Stimulated activated naive CD8-positive, alpha-beta T cell treated with anti-CD3 and anti-CD28 coated beads, Interleukin-15, Interleukin-2, amounts not matched to agents 100 ng/mL and 50 ng/mL, for 24 hours (primary cell): ENCODE results near the gene GRIN2A.

ENCODE experiments used
- H3K27ac Mint-ChIP-seq: one replicate; pipeline ENCODE4 v1.8.0; 2021; ENCODE audit warnings: mild to moderate bottlenecking, mixed read lengths
- H3K27me3 Mint-ChIP-seq: one replicate; pipeline ENCODE4 v1.8.0; 2021; ENCODE audit warnings: mixed read lengths
- H3K36me3 Mint-ChIP-seq: one replicate; pipeline ENCODE4 v1.8.0; 2021; ENCODE audit warnings: low read depth, mixed read lengths
- H3K4me1 Mint-ChIP-seq: one replicate; pipeline ENCODE4 v1.8.0; 2021; ENCODE audit warnings: low read depth, mixed read lengths
- H3K4me3 Mint-ChIP-seq: one replicate; pipeline ENCODE4 v1.8.0; 2021; ENCODE audit warnings: mild to moderate bottlenecking, mixed read lengths
- H3K9me3 Mint-ChIP-seq: one replicate; pipeline ENCODE4 v1.8.0; 2021; ENCODE audit warnings: mixed read lengths

GRIN2A gene

GRCh38 chr16:9864461-9864860, 317.8 kb downstream of the GRIN2A start:
- Mint-ChIP-seq H3K27ac (no peak overlapping the region), H3K4me1 (no peaks in the 10 kb centered on the region), H3K27me3 (no peaks in the 10 kb centered on the region), H3K36me3 (no peaks in the 10 kb centered on the region), H3K9me3 (no peaks in the 10 kb centered on the region), H3K4me3 (no peak overlapping the region)

GRCh38 chr16:9862327-9862726, 319.9 kb downstream of the GRIN2A start:
- H3K27ac Mint-ChIP-seq, result no peak overlapping the region
- no peaks in the 10 kb centered on the region for H3K36me3 Mint-ChIP-seq
- H3K9me3 Mint-ChIP-seq, result no peaks in the 10 kb centered on the region
- no peaks in the 10 kb centered on the region for H3K4me1 Mint-ChIP-seq
- H3K4me3 Mint-ChIP-seq, result no peak overlapping the region
- H3K27me3 Mint-ChIP-seq, result no peaks in the 10 kb centered on the region

GRCh38 chr16:9860876-9861275, 321.4 kb downstream of the GRIN2A start:
- Mint-ChIP-seq H3K36me3 (no peaks in the 10 kb centered on the region), H3K27ac (no peak overlapping the region), H3K9me3 (no peaks in the 10 kb centered on the region), H3K27me3 (no peaks in the 10 kb centered on the region), H3K4me3 (no peak overlapping the region), H3K4me1 (no peaks in the 10 kb centered on the region)

GRCh38 chr16:9859701-9860327, 322.4 kb downstream of the GRIN2A start:
- H3K4me3 Mint-ChIP-seq, result no peak overlapping the region
- H3K9me3 Mint-ChIP-seq, result no peaks in the 10 kb centered on the region
- no peaks in the 10 kb centered on the region for H3K27me3 Mint-ChIP-seq
- no peaks in the 10 kb centered on the region for H3K36me3 Mint-ChIP-seq
- H3K4me1 Mint-ChIP-seq, result no peaks in the 10 kb centered on the region
- no peak overlapping the region for H3K27ac Mint-ChIP-seq

GRCh38 chr16:9854675-9855074, 327.6 kb downstream of the GRIN2A start:
- H3K4me1 Mint-ChIP-seq, result no peaks in the 10 kb centered on the region
- H3K9me3 Mint-ChIP-seq, result no peaks in the 10 kb centered on the region
- H3K27me3 Mint-ChIP-seq, result no peaks in the 10 kb centered on the region
- H3K4me3 Mint-ChIP-seq, result no peak overlapping the region
- H3K27ac Mint-ChIP-seq, result no peak overlapping the region
- no peaks in the 10 kb centered on the region for H3K36me3 Mint-ChIP-seq

GRCh38 chr16:9852003-9852402, 330.2 kb downstream of the GRIN2A start:
- no peaks in the 10 kb centered on the region for H3K4me1 Mint-ChIP-seq
- no peak overlapping the region for H3K27ac Mint-ChIP-seq
- H3K27me3 Mint-ChIP-seq, result no peaks in the 10 kb centered on the region
- no peaks in the 10 kb centered on the region for H3K9me3 Mint-ChIP-seq
- H3K4me3 Mint-ChIP-seq, result no peak overlapping the region
- H3K36me3 Mint-ChIP-seq, result no peaks in the 10 kb centered on the region

- H3K36me3 Mint-ChIP-seq, result no peaks in the 10 kb centered on the region
- H3K27me3 Mint-ChIP-seq, result no peaks in the 10 kb centered on the region
- H3K4me1 Mint-ChIP-seq, result no peaks in the 10 kb centered on the region
- H3K9me3 Mint-ChIP-seq, result no peaks in the 10 kb centered on the region
- H3K27ac Mint-ChIP-seq, result no peak overlapping the region
- no peak overlapping the region for H3K4me3 Mint-ChIP-seq
Observed at GRCh38 chr16:9850817-9851216, 331.4 kb downstream of the GRIN2A start.

- no peak overlapping the region for H3K4me3 Mint-ChIP-seq
- H3K9me3 Mint-ChIP-seq, result no peaks in the 10 kb centered on the region
- no peaks in the 10 kb centered on the region for H3K4me1 Mint-ChIP-seq
- H3K27ac Mint-ChIP-seq, result no peak overlapping the region
- H3K27me3 Mint-ChIP-seq, result no peaks in the 10 kb centered on the region
- no peaks in the 10 kb centered on the region for H3K36me3 Mint-ChIP-seq
Observed at GRCh38 chr16:9849697-9850245, 332.5 kb downstream of the GRIN2A start.

GRCh38 chr16:9847146-9847545, 335.1 kb downstream of the GRIN2A start:
- no peak overlapping the region for H3K27ac Mint-ChIP-seq
- no peaks in the 10 kb centered on the region for H3K36me3 Mint-ChIP-seq
- H3K4me1 Mint-ChIP-seq, result no peaks in the 10 kb centered on the region
- H3K4me3 Mint-ChIP-seq, result no peak overlapping the region
- H3K9me3 Mint-ChIP-seq, result no peaks in the 10 kb centered on the region
- H3K27me3 Mint-ChIP-seq, result no peaks in the 10 kb centered on the region

- no peak overlapping the region for H3K27ac Mint-ChIP-seq
- no peak overlapping the region for H3K4me3 Mint-ChIP-seq
- H3K4me1 Mint-ChIP-seq, result no peaks in the 10 kb centered on the region
- H3K9me3 Mint-ChIP-seq, result no peaks in the 10 kb centered on the region
- H3K36me3 Mint-ChIP-seq, result no peaks in the 10 kb centered on the region
- H3K27me3 Mint-ChIP-seq, result no peaks in the 10 kb centered on the region
Observed at GRCh38 chr16:9846362-9847099, 335.7 kb downstream of the GRIN2A start.

- no peak overlapping the region for H3K27ac Mint-ChIP-seq
- no peaks in the 10 kb centered on the region for H3K27me3 Mint-ChIP-seq
- no peaks in the 10 kb centered on the region for H3K9me3 Mint-ChIP-seq
- no peaks in the 10 kb centered on the region for H3K4me1 Mint-ChIP-seq
- no peak overlapping the region for H3K4me3 Mint-ChIP-seq
- no peaks in the 10 kb centered on the region for H3K36me3 Mint-ChIP-seq
Observed at GRCh38 chr16:9845661-9846361, 336.4 kb downstream of the GRIN2A start.

- H3K27ac Mint-ChIP-seq, result no peak overlapping the region
Observed at GRCh38 chr16:9844361-9844760, 337.9 kb downstream of the GRIN2A start.

GRCh38 chr16:9843424-9844018, 338.7 kb downstream of the GRIN2A start:
- no peak overlapping the region for H3K27ac Mint-ChIP-seq
- H3K27me3 Mint-ChIP-seq, result no peaks in the 10 kb centered on the region
- no peaks in the 10 kb centered on the region for H3K36me3 Mint-ChIP-seq
- H3K4me1 Mint-ChIP-seq, result no peaks in the 10 kb centered on the region
- no peaks in the 10 kb centered on the region for H3K9me3 Mint-ChIP-seq
- H3K4me3 Mint-ChIP-seq, result no peak overlapping the region

More at GRCh38 chr16:9844361-9844760, 337.9 kb downstream of the GRIN2A start:
- no peaks in the 10 kb centered on the region for H3K27me3 Mint-ChIP-seq
- no peaks in the 10 kb centered on the region for H3K9me3 Mint-ChIP-seq
- H3K4me3 Mint-ChIP-seq, result no peak overlapping the region
- H3K36me3 Mint-ChIP-seq, result no peaks in the 10 kb centered on the region
- H3K4me1 Mint-ChIP-seq, result no peaks in the 10 kb centered on the region

GRCh38 chr16:9840761-9841665, 341.2 kb downstream of the GRIN2A start:
- Mint-ChIP-seq H3K27ac (no peak overlapping the region), H3K4me1 (no peaks in the 10 kb centered on the region), H3K36me3 (no peaks in the 10 kb centered on the region), H3K4me3 (no peak overlapping the region), H3K27me3 (no peaks in the 10 kb centered on the region), H3K9me3 (no peaks in the 10 kb centered on the region)
